ENCODE data around the gene MAST4.

DNA sequence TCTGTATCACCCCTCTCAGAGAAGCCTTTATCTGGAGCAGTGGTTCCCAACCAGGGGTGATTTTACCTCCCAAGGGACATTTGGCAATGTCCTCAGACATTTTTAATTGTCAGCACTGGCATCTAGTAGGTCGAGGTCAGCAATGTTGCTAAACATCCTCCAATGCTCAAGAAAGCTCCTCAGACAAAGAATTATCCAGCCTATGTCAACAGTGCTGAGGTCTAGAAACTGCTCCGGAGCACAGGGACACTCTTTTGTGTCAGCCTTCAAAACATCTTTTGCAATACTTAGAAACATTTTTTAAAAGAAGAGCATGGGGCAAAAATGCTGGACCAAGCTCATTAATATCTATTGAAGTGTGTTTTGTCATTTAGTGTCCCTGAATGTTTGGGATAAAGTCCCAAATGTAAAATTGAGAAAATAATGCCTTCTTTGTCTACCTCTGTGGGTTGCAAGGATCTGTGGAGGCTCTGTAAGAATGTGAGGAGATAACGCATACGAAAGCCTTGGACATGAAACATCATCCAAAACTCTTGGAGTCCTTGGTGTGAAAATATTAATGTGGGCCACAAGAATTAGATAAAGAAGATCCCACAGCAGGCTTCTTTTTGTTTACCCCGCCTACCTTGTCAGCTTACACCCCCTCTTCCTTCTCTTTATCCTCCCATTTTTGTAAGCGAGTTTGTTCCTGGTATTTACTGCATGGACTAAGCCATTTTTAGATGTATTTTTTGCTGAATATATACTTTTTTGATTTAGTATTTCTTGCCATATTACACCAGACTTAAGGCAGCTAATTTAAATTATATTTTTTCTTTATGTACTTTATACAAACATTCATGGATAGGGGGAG, 406.9 kb downstream of the MAST4 start:
- TF ChIP-seq, protein P1, sequence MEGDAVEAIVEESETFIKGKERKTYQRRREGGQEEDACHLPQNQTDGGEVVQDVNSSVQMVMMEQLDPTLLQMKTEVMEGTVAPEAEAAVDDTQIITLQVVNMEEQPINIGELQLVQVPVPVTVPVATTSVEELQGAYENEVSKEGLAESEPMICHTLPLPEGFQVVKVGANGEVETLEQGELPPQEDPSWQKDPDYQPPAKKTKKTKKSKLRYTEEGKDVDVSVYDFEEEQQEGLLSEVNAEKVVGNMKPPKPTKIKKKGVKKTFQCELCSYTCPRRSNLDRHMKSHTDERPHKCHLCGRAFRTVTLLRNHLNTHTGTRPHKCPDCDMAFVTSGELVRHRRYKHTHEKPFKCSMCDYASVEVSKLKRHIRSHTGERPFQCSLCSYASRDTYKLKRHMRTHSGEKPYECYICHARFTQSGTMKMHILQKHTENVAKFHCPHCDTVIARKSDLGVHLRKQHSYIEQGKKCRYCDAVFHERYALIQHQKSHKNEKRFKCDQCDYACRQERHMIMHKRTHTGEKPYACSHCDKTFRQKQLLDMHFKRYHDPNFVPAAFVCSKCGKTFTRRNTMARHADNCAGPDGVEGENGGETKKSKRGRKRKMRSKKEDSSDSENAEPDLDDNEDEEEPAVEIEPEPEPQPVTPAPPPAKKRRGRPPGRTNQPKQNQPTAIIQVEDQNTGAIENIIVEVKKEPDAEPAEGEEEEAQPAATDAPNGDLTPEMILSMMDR (conservative IDR thresholded peaks at IDR 0.05 in 1 of 2, IDR thresholded peaks at IDR 0.05 in 1 of 2; ENCODE audit: low read depth in 1 of 2, low read length in 2 of 2): no peak
- TF ChIP-seq EZH2 (IDR thresholded peaks at IDR 0.05; ENCODE audit: low read length, missing control alignments): no peak

Measured in fibroblast of lung (primary cell).